IMR-90 (cell line): ENCODE measurements around the gene GGCT. TPM values are rescaled to one million over a fixed set of nuclear protein-coding genes. Genes with fewer than 3 reads are reported as not detected.

ENCODE experiments used
- ATAC-seq: fragments of 200-7000 bp; cut with Tn5 transposase; 2 replicates; pipeline ENCODE4 v1.9.1; 2020; ENCODE audit warnings: low read depth, mild to moderate bottlenecking, moderate library complexity
- BruUV-seq: library from RNA; stranded (reverse); fragments of 400-500 nt; replicated peaks from 2 replicates; lab custom pipeline; 2021; lab: Mats Ljungman, UMichigan
- CTCF ChIA-PET: fragments of 300-600 bp; formaldehyde crosslinking; extraction: SDS; loops from one replicate; lab custom pipeline; 2021; ENCODE audit warnings: antibody characterized with exemption; lab: Yijun Ruan, JAX
- POLR2A ChIA-PET: fragments of 300-600 bp; sonication (Branson Sonifier 250); formaldehyde crosslinking; loops from one replicate; lab custom pipeline; 2022; ENCODE audit warnings: antibody characterized with exemption; ENCODE audit not compliant: unreplicated experiment; lab: Charles Lee
- DNase-seq: peaks from one replicate; pipeline ENCODE4 v3.0.0; 2013
- H2AFZ ChIP-seq: replicated peaks from 2 replicates; pipeline ENCODE3; 2013; ENCODE audit warnings: low read length, mild to moderate bottlenecking; ENCODE audit not compliant: poor library complexity
- H2AK5ac ChIP-seq: 2 replicates; pipeline ENCODE4 v1.6.1; 2013; ENCODE audit warnings: low read depth, low read length, inconsistent platforms
- H2AK9ac ChIP-seq: replicated peaks from 2 replicates; pipeline ENCODE3; 2013; ENCODE audit warnings: mild to moderate bottlenecking, low read depth, low read length, moderate library complexity; ENCODE audit not compliant: poor library complexity
- H2BK120ac ChIP-seq: 2 replicates; pipeline ENCODE4 v1.6.1; 2013; ENCODE audit warnings: low read depth, low read length, inconsistent platforms
- H2BK15ac ChIP-seq: 3 replicates; pipeline ENCODE4 v1.6.1; 2013; ENCODE audit warnings: low read depth, low read length, inconsistent platforms
- H2BK20ac ChIP-seq: 2 replicates; pipeline ENCODE4 v1.6.1; 2013; ENCODE audit warnings: low read depth, mild to moderate bottlenecking, inconsistent platforms, low read length, moderate library complexity
- H2BK5ac ChIP-seq: 2 replicates; pipeline ENCODE4 v1.6.1; 2013; ENCODE audit warnings: mild to moderate bottlenecking, low read depth, low read length, inconsistent platforms; ENCODE audit not compliant: poor library complexity, severe bottlenecking
- H3K14ac ChIP-seq: replicated peaks from 2 replicates; pipeline ENCODE4 v1.6.1; 2013; ENCODE audit warnings: low read depth, low read length, inconsistent platforms
- H3K18ac ChIP-seq: 2 replicates; pipeline ENCODE4 v1.6.1; 2013; ENCODE audit warnings: low read depth, low read length, control low read depth
- H3K23ac ChIP-seq: 2 replicates; pipeline ENCODE4 v1.6.1; 2013; ENCODE audit warnings: low read depth, low read length, inconsistent platforms
- H3K27ac ChIP-seq: 2 replicates; pipeline ENCODE4 v1.5.1; 2013; ENCODE audit warnings: mild to moderate bottlenecking, control low read depth, low read length; ENCODE audit not compliant: insufficient read depth
- H3K27me3 ChIP-seq: 2 replicates; pipeline ENCODE4 v1.6.1; 2013; ENCODE audit warnings: low read length; ENCODE audit not compliant: control insufficient read depth, insufficient read depth
- H3K36me3 ChIP-seq: 2 replicates; pipeline ENCODE4 v1.6.1; 2013; ENCODE audit warnings: low read length, mixed read lengths; ENCODE audit not compliant: control insufficient read depth, insufficient read depth
- H3K4ac ChIP-seq: 2 replicates; pipeline ENCODE4 v1.6.1; 2013; ENCODE audit warnings: low read depth, low read length, inconsistent platforms
- H3K4me1 ChIP-seq: 2 replicates; pipeline ENCODE4 v1.6.1; 2013; ENCODE audit warnings: low read length, mixed read lengths; ENCODE audit not compliant: control insufficient read depth, insufficient read depth
- H3K4me2 ChIP-seq: 2 replicates; pipeline ENCODE4 v1.6.1; 2013; ENCODE audit warnings: low read depth, mild to moderate bottlenecking, control low read depth, low read length, moderate library complexity
- H3K4me3 ChIP-seq: 2 replicates; pipeline ENCODE4 v1.5.1; 2013; ENCODE audit warnings: low read depth, mild to moderate bottlenecking, control low read depth, low read length, moderate library complexity; ENCODE audit not compliant: insufficient read depth
- H3K56ac ChIP-seq: 2 replicates; pipeline ENCODE4 v1.6.1; 2013; ENCODE audit warnings: low read length, inconsistent platforms; ENCODE audit not compliant: insufficient read depth; ENCODE audit errors: extremely low read depth
- H3K79me1 ChIP-seq, 2 experiments: 2 replicates each; pipeline ENCODE4 v1.6.1; 2013; ENCODE audit warnings: low read length in 2 of 2, inconsistent platforms in 1 of 2, low read depth in 1 of 2
- H3K9ac ChIP-seq: 2 replicates; pipeline ENCODE4 v1.6.1; 2013; ENCODE audit warnings: low read depth, low read length, control low read depth
- H3K9me1 ChIP-seq: 2 replicates; pipeline ENCODE4 v1.6.1; 2013; ENCODE audit warnings: low read length, inconsistent platforms; ENCODE audit not compliant: insufficient read depth
- H3K9me3 ChIP-seq: 2 replicates; pipeline ENCODE4 v1.6.1; 2013; ENCODE audit warnings: low read length; ENCODE audit not compliant: control insufficient read depth, insufficient read depth
- H4K20me1 ChIP-seq: 2 replicates; pipeline ENCODE4 v1.6.1; 2013; ENCODE audit warnings: low read length, inconsistent platforms; ENCODE audit not compliant: insufficient read depth
- H4K5ac ChIP-seq: 2 replicates; pipeline ENCODE4 v1.6.1; 2013; ENCODE audit warnings: mild to moderate bottlenecking, low read depth, low read length, control low read depth
- H4K8ac ChIP-seq, 2 experiments: 2 replicates each; pipeline ENCODE4 v1.6.1; 2013; ENCODE audit warnings: low read depth in 2 of 2, low read length in 2 of 2, control low read depth in 1 of 2, inconsistent platforms in 1 of 2
- H4K91ac ChIP-seq: 2 replicates; pipeline ENCODE4 v1.6.1; 2013; ENCODE audit warnings: low read depth, low read length, inconsistent platforms; ENCODE audit not compliant: insufficient read depth
- BHLHE40 ChIP-seq: fragments of 150-350 bp; IDR thresholded peaks from 2 replicates; pipeline ENCODE4 v1.6.1; 2016; ENCODE audit warnings: mild to moderate bottlenecking, low read depth, low read length
- CEBPB ChIP-seq: IDR thresholded peaks from 2 replicates; pipeline ENCODE4 v1.6.1; 2012; ENCODE audit warnings: low read depth, low read length, improper control_type of control experiment
- CHD1 ChIP-seq: IDR thresholded peaks from 2 replicates; pipeline ENCODE4 v1.6.1; 2012; ENCODE audit warnings: low read depth, low read length, improper control_type of control experiment
- FOS ChIP-seq: fragments of 150-350 bp; IDR thresholded peaks from 2 replicates; pipeline ENCODE4 v1.6.1; 2016; ENCODE audit warnings: low read depth, low read length
- MAFK ChIP-seq: IDR thresholded peaks from 2 replicates; pipeline ENCODE4 v1.6.1; 2012; ENCODE audit warnings: low read depth, low read length, improper control_type of control experiment
- MAZ ChIP-seq: IDR thresholded peaks from 2 replicates; pipeline ENCODE4 v1.6.1; 2012; ENCODE audit warnings: low read depth, mild to moderate bottlenecking, low read length, improper control_type of control experiment, moderate library complexity, borderline replicate concordance
- MXI1 ChIP-seq: IDR thresholded peaks from 2 replicates; pipeline ENCODE4 v1.6.1; 2012; ENCODE audit warnings: low read depth, mild to moderate bottlenecking, low read length, moderate library complexity, borderline replicate concordance
- NFE2L2 ChIP-seq: fragments of 150-350 bp; IDR thresholded peaks from 2 replicates; pipeline ENCODE4 v1.6.1; 2016; ENCODE audit warnings: low read depth, mild to moderate bottlenecking, low read length
- POLR2A ChIP-seq: IDR thresholded peaks from 2 replicates; pipeline ENCODE4 v1.6.1; 2012; ENCODE audit warnings: mild to moderate bottlenecking, low read depth, low read length
- RAD21 ChIP-seq: IDR thresholded peaks from 2 replicates; pipeline ENCODE4 v1.6.1; 2012; ENCODE audit warnings: low read length, improper control_type of control experiment
- RCOR1 ChIP-seq: IDR thresholded peaks from 2 replicates; pipeline ENCODE4 v1.6.1; 2012; ENCODE audit warnings: mild to moderate bottlenecking, low read length, improper control_type of control experiment; ENCODE audit not compliant: insufficient replicate concordance
- RFX5 ChIP-seq: IDR thresholded peaks from 2 replicates; pipeline ENCODE4 v1.8.0; 2012; ENCODE audit warnings: low read depth, mild to moderate bottlenecking, low read length, moderate library complexity
- SMC3 ChIP-seq: fragments of 150-350 bp; IDR thresholded peaks from 2 replicates; pipeline ENCODE4 v1.6.1; 2016; ENCODE audit warnings: low read depth, mild to moderate bottlenecking, antibody characterized with exemption, low read length, moderate library complexity
- WGBS, 2 experiments: methylation state at CpG; one replicate each; pipeline versions ENCODE4 v1.1.5 to v1.1.7; 2013; ENCODE audit warnings: missing lambda C conversion rate in 2 of 2; ENCODE audit not compliant: insufficient read length in 1 of 2; ENCODE audit errors: extremely low coverage in 2 of 2; 5-methylcytosine and 5-hydroxymethylcytosine counted together
- dilution Hi-C: fragments of 300-500 bp; cut with HindIII; formaldehyde crosslinking; loops from one replicate; pipeline ENCODE4 v1.14.3; 2018; ENCODE audit warnings: low sequenced_read_pairs; ENCODE audit not compliant: unreplicated experiment
- in situ Hi-C: fragments of 300-500 bp; cut with MboI; formaldehyde crosslinking; loops from 3 replicates; pipeline ENCODE4 v1.14.3; 2019; ENCODE audit warnings: low sequenced_read_pairs, inconsistent platforms, mixed read lengths
- intact Hi-C: fragments of 100-400 bp; cut with micrococcal nuclease; formaldehyde crosslinking; loops from 2 replicates; pipeline ENCODE4 v1.10.0; 2022
- polyA plus RNA-seq, 3 experiments: library from polyadenylated mRNA; depleted of rRNA; stranded (reverse); fragments of >200 nt; gene quantifications; 2 replicates each; pipeline ENCODE4 v1.2.3, GENCODE V29; 2012; ENCODE audit warnings: low replicate concordance in 1 of 3
- total RNA-seq: library from RNA; depleted of rRNA; stranded (reverse); fragments of >200 nt; gene quantifications from 2 replicates; pipeline ENCODE4 v1.2.3, GENCODE V29; 2012
- TF ChIP-seq, protein P1 (sequence below): fragments of 150-350 bp; IDR thresholded peaks from 2 replicates; pipeline ENCODE4 v1.6.1; 2016; ENCODE audit warnings: low read depth, mild to moderate bottlenecking, low read length, moderate library complexity, borderline replicate concordance
- TF ChIP-seq, protein P2 (sequence below): conservative IDR thresholded peaks from 2 replicates; pipeline ENCODE4 v1.5.1; 2012; ENCODE audit warnings: mild to moderate bottlenecking, low read depth, low read length, improper control_type of control experiment
- TF ChIP-seq, protein P3 (sequence below): fragments of 150-350 bp; IDR thresholded peaks from 2 replicates; pipeline ENCODE4 v1.6.1; 2017; ENCODE audit warnings: mild to moderate bottlenecking, antibody characterized with exemption, low read length, low read depth

The GGCT gene
- total and polyA plus RNA-seq, 2 of the 4 experiments (the other 2 are of a cell fraction) = 12.0 to 18.6 TPM

DNA sequence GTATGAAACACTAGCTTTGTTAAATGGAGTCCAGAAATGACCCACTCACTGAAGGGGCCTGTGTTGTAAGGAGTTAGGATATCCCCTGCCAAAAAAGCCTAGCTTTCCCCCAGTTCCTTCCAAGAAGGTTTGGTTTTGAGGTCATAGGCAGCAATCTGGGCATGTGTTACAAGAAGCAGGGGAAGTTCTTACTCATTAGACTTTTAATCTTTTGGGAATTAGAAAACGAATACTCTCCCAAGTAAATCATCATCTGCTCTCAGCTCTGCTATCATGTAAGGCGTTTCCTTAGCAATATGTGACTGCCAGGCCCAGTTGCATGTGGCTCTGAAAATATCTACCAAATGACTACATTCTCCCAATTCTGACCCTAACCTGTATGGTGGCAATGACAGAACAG is 29.7 kb downstream of the GGCT start:
- Histone ChIP-seq H3K4me2 (no peak overlapping the region), H4K8ac (no peak overlapping the region), H2BK15ac (no peak overlapping the region), H3K36me3 (no peaks in the 10 kb centered on the region), H3K18ac (no peak overlapping the region), H2AK5ac (no peak overlapping the region), H3K4me1 (peaks cover 28% of the 10 kb centered on the region), H3K4me3 (no peak overlapping the region), H3K27ac (no peak overlapping the region), H3K4ac (no peak overlapping the region), H3K9me3 (no peaks in the 10 kb centered on the region), H3K23ac (no peak overlapping the region), H3K14ac (no peak overlapping the region), H2AFZ (no peak overlapping the region), H4K91ac (no peak overlapping the region), H3K9ac (no peak overlapping the region), H2BK120ac (no peak overlapping the region), H3K27me3 (no peaks in the 10 kb centered on the region), H4K5ac (no peak overlapping the region), H4K20me1 (peaks cover 9% of the 10 kb centered on the region), H3K56ac (no peak overlapping the region), H2AK9ac (no peak overlapping the region), H2BK20ac (no peak overlapping the region), H2BK5ac (no peak overlapping the region), H3K9me1 (peaks cover 14% of the 10 kb centered on the region), H3K79me1 (peaks cover 13 to 67% of the 10 kb centered on the region in 2 experiments)
- TF ChIP-seq CEBPB (no peak), MXI1 (no peak), MAZ (no peak), FOS (no peak), BHLHE40 (no peak), MAFK (no peak), RAD21 (no peak), POLR2A (no peak), RFX5 (no peak), CHD1 (no peak), NFE2L2 (no peak), SMC3 (no peak), RCOR1 (no peak)
- TF ChIP-seq, protein P1, sequence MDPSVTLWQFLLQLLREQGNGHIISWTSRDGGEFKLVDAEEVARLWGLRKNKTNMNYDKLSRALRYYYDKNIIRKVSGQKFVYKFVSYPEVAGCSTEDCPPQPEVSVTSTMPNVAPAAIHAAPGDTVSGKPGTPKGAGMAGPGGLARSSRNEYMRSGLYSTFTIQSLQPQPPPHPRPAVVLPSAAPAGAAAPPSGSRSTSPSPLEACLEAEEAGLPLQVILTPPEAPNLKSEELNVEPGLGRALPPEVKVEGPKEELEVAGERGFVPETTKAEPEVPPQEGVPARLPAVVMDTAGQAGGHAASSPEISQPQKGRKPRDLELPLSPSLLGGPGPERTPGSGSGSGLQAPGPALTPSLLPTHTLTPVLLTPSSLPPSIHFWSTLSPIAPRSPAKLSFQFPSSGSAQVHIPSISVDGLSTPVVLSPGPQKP = no peak
- TF ChIP-seq, protein P2, sequence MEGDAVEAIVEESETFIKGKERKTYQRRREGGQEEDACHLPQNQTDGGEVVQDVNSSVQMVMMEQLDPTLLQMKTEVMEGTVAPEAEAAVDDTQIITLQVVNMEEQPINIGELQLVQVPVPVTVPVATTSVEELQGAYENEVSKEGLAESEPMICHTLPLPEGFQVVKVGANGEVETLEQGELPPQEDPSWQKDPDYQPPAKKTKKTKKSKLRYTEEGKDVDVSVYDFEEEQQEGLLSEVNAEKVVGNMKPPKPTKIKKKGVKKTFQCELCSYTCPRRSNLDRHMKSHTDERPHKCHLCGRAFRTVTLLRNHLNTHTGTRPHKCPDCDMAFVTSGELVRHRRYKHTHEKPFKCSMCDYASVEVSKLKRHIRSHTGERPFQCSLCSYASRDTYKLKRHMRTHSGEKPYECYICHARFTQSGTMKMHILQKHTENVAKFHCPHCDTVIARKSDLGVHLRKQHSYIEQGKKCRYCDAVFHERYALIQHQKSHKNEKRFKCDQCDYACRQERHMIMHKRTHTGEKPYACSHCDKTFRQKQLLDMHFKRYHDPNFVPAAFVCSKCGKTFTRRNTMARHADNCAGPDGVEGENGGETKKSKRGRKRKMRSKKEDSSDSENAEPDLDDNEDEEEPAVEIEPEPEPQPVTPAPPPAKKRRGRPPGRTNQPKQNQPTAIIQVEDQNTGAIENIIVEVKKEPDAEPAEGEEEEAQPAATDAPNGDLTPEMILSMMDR = no peak
- TF ChIP-seq, protein P3, sequence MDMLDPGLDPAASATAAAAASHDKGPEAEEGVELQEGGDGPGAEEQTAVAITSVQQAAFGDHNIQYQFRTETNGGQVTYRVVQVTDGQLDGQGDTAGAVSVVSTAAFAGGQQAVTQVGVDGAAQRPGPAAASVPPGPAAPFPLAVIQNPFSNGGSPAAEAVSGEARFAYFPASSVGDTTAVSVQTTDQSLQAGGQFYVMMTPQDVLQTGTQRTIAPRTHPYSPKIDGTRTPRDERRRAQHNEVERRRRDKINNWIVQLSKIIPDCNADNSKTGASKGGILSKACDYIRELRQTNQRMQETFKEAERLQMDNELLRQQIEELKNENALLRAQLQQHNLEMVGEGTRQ = no peak
- ChIA-PET CTCF (no interaction called here), POLR2A (no interaction called here)
- intact Hi-C loops = loop anchor here (5.0 kb wide), 1 partner anchor 313 kb away; no protein-coding TSS in a partner anchor
- no TSS peak for BruUV-seq
- in situ Hi-C loops = no loop called here
- no peak for ATAC-seq
- no CpG with 5 or more reads among the region's 2 CpGs for WGBS, 2 experiments
- dilution Hi-C loops = no loop called here
- peak; percentile 84 for DNase-seq
